ENCODE results near the gene FOXL2.

Gene FOXL2

DNA sequence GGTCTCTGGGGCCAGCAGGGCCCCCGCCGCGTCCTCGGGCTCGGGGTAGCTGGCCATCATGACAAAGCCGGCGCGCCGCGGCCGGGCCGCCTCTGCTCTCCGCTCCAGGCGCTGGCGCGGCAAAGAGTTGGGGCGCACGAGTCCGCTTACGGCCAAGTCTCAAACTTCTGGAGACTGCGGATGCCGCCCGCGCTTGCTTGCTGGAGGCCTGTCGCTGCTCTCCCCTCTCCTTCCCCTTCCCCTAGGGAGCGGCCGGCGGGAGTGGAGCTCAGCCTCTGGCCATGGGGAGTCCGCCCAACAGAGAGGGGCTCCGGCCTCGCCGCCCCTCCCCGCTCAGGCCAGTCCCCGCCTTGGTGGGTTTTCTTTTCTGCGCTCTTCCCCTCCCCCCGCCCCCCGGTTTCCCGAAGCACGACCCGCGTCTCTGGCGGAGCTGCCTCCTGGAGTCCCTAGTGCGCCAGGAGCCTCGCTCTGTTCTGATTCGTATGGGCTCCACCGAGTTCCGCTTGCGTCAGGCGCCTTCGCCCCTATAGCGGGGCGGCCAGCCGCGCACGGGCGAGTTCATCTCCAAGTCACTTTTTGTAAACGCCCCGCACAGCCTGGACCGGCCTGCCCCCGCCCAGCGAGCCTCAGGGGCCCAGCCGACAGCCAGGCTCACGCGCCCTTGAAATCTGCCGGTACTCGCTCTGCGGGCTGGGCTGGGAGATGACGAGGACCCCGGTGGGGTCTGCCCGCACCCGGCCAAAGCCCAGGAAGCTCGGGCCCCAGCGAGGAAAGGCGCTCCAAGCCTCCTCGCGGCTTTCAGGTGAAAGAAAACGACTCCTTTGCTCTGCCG, at the start of gene FOXL2, which contains the start of gene FOXL2NB:
Gene FOXL2, minus strand, starts transcription at position 475 of the 832 bp plus-strand sequence. Its CDS starts 415 bp downstream, at position 60.
Gene FOXL2NB, plus strand, starts transcription at position 555 of the 832 bp plus-strand sequence. Its CDS starts 148 bp downstream, at position 703.
- no peak for DNase-seq

GRCh38 chr3:138995706-138996105, 48.8 kb upstream of the FOXL2 start:
- DNase-seq: no peak

- DNase-seq: no peak
Measured at GRCh38 chr3:138987181-138987580, 40.2 kb upstream of the FOXL2 start.

DNA sequence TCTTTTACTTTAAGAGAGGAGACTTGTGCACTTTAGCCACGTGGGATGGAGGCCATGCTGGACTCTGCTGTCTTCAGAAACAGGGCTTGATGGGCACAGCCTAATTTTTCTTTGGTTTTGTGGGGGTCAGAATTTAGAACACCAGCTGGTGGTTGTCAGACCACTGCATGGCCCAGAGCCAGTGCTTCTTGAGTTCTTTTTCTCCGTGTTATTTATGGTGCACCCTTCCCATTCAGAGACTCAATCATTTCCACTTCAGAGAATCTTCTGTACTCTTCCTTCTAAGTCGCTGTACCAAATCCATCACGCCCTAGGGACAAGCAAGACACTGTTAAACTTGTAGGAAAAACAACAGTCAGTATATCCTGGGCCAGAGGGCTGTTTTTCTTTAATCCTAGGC, 39.0 kb upstream of the FOXL2 start:
- no peak for DNase-seq

DNA sequence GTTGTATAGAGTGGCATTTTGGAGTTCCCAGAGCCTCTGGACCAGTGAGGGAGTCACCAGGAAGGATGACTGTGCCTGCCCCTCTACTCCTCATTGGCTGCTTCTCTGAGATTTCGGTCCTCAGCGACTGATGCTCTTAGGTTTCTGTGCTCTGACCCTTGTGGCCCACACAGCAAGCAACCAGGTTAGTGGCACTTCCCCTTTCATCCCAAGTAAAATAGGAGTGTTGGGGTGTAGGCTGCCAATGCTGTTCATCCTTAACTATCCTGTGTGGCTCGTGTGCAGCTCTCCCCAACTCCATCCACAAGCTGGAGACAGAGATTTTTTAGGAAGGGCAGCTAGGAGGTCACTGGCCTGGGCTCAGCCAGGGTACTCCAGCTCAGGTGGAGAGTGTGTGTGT, 37.9 kb upstream of the FOXL2 start:
- DNase-seq: no peak

DNA sequence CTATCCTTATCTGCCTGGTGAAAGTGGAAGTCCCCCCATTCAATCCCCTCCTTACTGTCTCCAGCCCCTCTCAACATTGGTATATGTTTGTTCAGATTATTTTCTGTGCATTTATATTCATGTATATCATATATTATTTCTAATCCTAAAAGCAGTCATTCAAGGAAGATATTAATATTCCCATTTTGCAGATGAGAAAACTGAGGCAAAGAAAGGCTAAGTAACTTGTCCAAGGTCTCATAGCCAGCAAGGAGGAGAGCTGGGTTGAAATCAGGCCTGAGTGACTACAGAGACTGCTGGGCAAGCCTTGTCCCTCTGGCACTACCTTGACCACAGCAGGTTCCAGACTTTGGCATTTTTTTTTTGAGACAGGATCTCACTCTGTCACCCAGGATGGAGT, 29.1 kb upstream of the FOXL2 start:
- no peak for DNase-seq

- DNase-seq: no peak
Measured at GRCh38 chr3:138975351-138975750, 28.4 kb upstream of the FOXL2 start.

- DNase-seq: no peak
Measured at GRCh38 chr3:138974462-138974861, 27.5 kb upstream of the FOXL2 start.

GRCh38 chr3:138972941-138973340, 26.0 kb upstream of the FOXL2 start:
- no peak for DNase-seq

- DNase-seq: no peak
Measured at GRCh38 chr3:138971766-138972320, 24.9 kb upstream of the FOXL2 start.

- DNase-seq: no peak
Measured at GRCh38 chr3:138964923-138965322, 18.0 kb upstream of the FOXL2 start.

DNA sequence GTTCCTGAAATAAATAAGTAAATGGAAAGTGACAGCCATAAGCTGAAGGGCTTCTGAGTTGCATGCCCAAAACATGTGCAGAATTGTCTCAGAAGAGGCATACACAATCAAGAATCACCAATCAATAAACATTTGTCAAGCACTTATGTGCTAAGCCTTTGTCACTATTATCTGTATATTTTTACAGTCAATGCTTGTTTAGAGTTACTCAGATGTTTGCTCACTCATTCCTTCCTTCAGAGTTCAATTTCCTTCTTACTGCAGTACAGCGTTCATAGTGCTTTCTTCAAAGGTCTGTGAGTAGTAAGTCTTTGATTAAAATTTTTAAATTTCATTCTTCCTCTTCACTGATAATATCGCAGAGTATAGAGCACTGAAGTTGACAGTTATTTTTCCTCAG, 17.3 kb upstream of the FOXL2 start:
- no peak for DNase-seq

GRCh38 chr3:138962854-138963560, 16.1 kb upstream of the FOXL2 start:
- no peak for DNase-seq

DNA sequence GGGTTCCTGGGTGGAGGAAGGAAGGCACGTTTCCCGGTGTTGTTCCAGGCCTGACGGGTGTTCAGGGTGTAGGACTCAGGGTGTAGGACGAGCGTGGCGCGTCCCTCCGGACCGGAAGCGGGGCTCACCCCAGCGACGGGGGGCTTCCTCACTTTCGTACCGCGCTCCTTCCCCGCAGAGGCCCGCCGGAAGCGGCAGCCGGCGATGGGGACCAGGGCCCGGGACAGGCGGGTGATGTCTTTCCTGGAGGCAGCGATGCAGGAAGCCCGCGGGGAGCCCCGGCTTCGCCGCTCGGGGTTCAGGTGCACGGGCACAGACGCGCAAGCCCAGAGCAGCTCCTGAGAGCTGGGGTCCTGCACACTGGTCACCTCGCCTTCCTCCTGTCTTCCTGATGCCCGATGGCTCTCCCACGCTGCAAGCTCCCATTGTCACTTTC, 13.5 kb upstream of the FOXL2 start:
- DNase-seq: no peak

DNA sequence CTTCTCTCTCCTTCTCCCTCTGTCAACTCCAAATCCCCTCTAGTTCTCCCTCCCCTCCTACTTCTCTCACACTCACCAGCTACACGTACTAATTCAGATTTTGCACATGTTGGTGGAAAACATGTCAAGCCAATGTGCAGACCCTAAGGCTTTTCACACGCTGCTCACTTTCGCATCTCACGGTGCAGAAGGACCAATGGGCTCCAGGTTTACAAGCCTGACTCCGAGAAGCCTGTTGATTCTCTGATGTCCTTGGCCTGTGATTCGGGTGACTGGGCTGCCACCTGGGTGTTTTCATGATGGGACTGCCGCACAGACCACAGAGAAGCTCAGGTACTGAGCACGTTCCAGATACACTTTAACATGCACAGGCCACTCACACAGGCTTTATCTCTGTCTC, 3.8 kb upstream of the FOXL2 start:
- no peak for DNase-seq

- no peak for DNase-seq
Measured at GRCh38 chr3:138950006-138950644, 3.2 kb upstream of the FOXL2 start.

GRCh38 chr3:138949445-138950005, 2.6 kb upstream of the FOXL2 start:
- no peak for DNase-seq

DNA sequence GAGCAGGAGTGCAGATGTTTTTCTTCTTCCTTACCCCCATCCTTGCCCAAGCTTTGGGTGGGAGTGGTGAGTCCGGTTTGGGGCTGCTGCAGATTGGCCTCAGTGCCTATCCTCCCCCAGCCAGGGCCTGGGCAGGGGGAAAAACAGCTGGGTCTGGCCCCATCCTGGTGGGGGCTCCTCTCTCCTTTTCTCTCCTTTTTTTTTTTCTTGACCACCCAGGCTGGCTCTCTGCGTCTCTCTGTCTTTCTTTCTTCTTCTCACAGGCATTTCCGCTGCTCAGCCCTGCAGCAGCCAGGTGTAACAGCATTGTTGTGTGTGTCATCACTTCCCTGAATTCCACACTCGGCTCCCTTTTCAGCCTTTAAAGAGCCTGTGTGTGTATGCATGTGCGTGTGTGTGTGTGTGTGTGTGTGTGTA, 2.1 kb upstream of the FOXL2 start:
- DNase-seq: no peak

DNA sequence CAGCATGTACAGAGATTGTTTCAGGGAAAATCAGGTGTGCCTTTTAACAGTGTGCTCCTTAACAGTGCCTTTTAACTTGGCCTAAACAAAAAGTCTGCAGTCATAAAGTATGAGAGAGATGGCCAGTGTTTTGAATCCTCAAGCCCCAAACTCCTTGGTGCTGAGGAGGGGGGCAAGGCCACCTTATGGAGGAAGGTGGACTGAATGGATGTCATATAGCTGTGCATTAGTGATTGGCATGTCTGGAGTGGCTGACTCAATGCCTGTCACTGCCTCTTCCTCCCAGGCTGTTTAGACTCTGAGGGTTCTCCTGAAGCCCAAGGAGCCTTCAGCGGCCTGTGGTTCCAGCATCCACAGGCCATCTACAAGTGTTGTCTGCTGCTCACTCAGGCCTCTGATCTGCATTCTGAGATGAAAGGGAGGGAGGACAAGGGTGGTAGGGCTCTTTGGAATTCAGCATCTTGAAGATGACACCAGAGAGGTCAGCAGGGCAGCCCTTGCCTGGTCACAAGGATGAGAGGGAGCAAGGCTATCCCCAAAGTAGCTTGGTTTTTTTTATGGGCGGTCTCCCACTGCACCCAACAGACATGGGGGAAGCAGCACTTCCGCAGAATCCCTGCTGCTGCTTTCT, 1.5 kb upstream of the FOXL2 start:
- DNase-seq: no peak

DNA sequence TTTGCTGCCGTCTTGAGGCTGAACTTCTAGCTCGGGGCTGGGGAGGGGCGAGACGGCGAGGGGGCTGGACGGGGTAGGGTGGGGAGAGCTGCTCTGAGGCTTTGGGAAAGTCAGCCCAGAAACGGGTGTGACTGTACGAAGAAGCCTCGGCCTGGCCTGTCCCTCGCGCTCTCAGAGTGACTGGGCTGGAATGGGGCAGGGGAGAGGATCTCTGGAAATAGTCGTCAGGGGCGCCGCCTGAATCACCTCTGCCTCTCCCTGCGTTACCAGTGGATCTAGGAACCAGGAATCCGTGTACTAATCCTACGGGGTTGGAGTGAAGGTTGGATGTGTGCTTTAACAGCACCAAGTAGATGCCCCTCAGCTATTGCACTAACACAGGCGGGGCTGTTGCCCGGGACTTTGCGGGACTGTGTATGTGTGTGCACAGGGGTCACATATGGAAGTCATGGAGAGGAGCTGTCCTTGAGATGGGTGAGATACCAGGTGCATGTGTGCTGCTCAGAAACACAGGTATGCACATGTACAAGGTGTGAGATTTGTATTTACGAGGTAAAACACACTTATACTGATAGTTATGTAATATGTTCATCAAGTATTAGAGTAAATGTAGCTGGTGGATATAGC, 671 bp upstream of the FOXL2 start:
- DNase-seq: no peak

GRCh38 chr3:138945709-138946662, 951 bp downstream of the FOXL2 start:
- no peak for DNase-seq
